Measurements from ENCODE around the gene MRPL42.
"Not testable (repeated sequence)": the region's sequence is repeated elsewhere in the genome, so short reads cannot be mapped to it uniquely, and the experiment has no call there.

DNA sequence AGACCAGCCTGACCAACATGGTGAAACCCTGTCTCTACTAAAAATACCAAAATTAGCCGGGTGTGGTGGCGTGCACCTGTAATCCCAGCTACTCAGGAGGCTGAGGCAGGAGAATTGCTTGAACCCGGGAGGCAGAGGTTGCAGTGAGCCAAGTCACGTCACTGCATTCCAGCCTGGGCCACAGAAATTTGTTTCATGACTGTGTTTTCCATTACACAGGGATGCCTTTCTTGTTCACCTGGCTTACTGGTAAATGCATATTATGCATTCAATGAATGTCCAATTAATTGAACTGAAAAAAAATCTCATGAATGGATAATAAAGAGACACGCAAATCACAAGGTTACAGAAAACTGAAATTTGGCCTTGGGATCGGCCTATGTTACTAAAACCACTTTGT lies 35.3 kb upstream of the MRPL42 start:
- TF ChIP-seq, protein P1, sequence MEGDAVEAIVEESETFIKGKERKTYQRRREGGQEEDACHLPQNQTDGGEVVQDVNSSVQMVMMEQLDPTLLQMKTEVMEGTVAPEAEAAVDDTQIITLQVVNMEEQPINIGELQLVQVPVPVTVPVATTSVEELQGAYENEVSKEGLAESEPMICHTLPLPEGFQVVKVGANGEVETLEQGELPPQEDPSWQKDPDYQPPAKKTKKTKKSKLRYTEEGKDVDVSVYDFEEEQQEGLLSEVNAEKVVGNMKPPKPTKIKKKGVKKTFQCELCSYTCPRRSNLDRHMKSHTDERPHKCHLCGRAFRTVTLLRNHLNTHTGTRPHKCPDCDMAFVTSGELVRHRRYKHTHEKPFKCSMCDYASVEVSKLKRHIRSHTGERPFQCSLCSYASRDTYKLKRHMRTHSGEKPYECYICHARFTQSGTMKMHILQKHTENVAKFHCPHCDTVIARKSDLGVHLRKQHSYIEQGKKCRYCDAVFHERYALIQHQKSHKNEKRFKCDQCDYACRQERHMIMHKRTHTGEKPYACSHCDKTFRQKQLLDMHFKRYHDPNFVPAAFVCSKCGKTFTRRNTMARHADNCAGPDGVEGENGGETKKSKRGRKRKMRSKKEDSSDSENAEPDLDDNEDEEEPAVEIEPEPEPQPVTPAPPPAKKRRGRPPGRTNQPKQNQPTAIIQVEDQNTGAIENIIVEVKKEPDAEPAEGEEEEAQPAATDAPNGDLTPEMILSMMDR (optimal IDR thresholded peaks at IDR 0.05 in 1 of 3, IDR thresholded peaks at IDR 0.05 in 1 of 3, conservative IDR thresholded peaks at IDR 0.05 in 1 of 3; ENCODE audit: extremely low read depth in 1 of 3, insufficient read depth in 2 of 3, low read length in 3 of 3) = not testable (repeated sequence)
- not testable (repeated sequence) for TF ChIP-seq EZH2 (IDR thresholded peaks at IDR 0.05; ENCODE audit: low read length)

Data from keratinocyte (primary cell).